H1 (cell line): ENCODE data around the gene RBP4.

Source experiments
- BCL11A ChIP-seq, 2 experiments: IDR thresholded peaks; one replicate each; pipeline ENCODE4 v1.6.1; 2011; ENCODE audit warnings: low read depth in 2 of 2, low read length in 2 of 2, mild to moderate bottlenecking in 2 of 2
- CEBPB ChIP-seq: IDR thresholded peaks from 2 replicates; pipeline ENCODE4 v1.6.1; 2012; ENCODE audit warnings: low read depth, low read length
- CTCF ChIP-seq, 3 experiments: IDR thresholded peaks; 1 replicate in 2 of 3; 2 replicates in 1 of 3; pipeline versions ENCODE4 v1.5.1 to v1.6.1; 2011; ENCODE audit warnings: low read length in 3 of 3, mild to moderate bottlenecking in 3 of 3, inconsistent platforms in 2 of 3, low read depth in 1 of 3, moderate library complexity in 1 of 3; ENCODE audit not compliant: insufficient read depth in 1 of 3; ENCODE audit errors: control extremely low read depth in 1 of 3
- EZH2 ChIP-seq: fragments of 200-600 bp; sonication (generic); IDR thresholded peaks from 2 replicates; pipeline ENCODE4 v1.7.1; 2012; ENCODE audit warnings: low read depth, mild to moderate bottlenecking, moderate library complexity, low read length, inconsistent platforms; ENCODE audit not compliant: severe bottlenecking
- HDAC2 ChIP-seq, 2 experiments: fragments of 300-600 bp in 1 of 2; sonication (generic) in 1 of 2; IDR thresholded peaks; 2 replicates each; pipeline ENCODE4 v1.6.1; 2011 to 2012; ENCODE audit warnings: low read depth in 2 of 2, low read length in 2 of 2, mild to moderate bottlenecking in 2 of 2, moderate library complexity in 2 of 2, borderline replicate concordance in 1 of 2, inconsistent platforms in 1 of 2
- SIRT6 ChIP-seq: IDR thresholded peaks from one replicate; pipeline ENCODE4 v1.7.1; 2012; ENCODE audit warnings: low read length, inconsistent platforms
- TAF1 ChIP-seq: IDR thresholded peaks from 2 replicates; pipeline ENCODE4 v1.6.1; 2011; ENCODE audit warnings: mild to moderate bottlenecking, low read depth, low read length
- TCF12 ChIP-seq: IDR thresholded peaks from 2 replicates; pipeline ENCODE4 v1.6.1; 2011; ENCODE audit warnings: low read depth, mild to moderate bottlenecking, low read length
- TF ChIP-seq, protein P1 (sequence below): IDR thresholded peaks from 2 replicates; pipeline ENCODE4 v1.6.1; 2011; ENCODE audit warnings: low read depth, mild to moderate bottlenecking, low read length; ENCODE audit not compliant: insufficient read depth
- TF ChIP-seq, protein P2 (sequence below): IDR thresholded peaks from 2 replicates; pipeline ENCODE4 v1.6.1; 2012; ENCODE audit warnings: low read length, inconsistent platforms

DNA sequence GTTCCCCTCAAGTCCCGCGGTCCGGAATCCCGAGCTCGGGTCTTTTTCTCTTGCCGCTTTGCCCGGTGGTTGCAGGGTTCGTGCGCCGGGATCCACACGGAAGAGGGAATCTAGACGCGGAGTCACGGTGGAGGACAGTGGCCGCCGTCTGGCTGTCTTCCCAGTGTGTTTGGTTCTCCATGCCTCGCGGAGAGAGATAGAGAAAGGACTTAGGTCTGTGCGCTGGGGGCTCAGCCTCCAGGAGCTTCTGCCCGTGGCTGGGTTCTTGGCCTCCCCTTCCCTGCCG lies 33.0 kb downstream of the RBP4 start:
- TF ChIP-seq CTCF (IDR thresholded peaks at IDR 0.05; ENCODE audit: control extremely low read depth in 1 of 3, insufficient read depth in 1 of 3, low read depth in 1 of 3, low read length in 3 of 3) (no peak), EZH2 (no peak), CEBPB (no peak), BCL11A (IDR thresholded peaks at IDR 0.05; ENCODE audit: low read depth in 2 of 2, low read length in 2 of 2) (no peak), HDAC2 (IDR thresholded peaks at IDR 0.05; ENCODE audit: borderline replicate concordance in 1 of 2, low read depth in 2 of 2, low read length in 2 of 2) (no peak), SIRT6 (no peak), TAF1 (no peak), TCF12 (no peak)
- TF ChIP-seq, protein P1, sequence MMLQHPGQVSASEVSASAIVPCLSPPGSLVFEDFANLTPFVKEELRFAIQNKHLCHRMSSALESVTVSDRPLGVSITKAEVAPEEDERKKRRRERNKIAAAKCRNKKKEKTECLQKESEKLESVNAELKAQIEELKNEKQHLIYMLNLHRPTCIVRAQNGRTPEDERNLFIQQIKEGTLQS = no peak
- TF ChIP-seq, protein P2, sequence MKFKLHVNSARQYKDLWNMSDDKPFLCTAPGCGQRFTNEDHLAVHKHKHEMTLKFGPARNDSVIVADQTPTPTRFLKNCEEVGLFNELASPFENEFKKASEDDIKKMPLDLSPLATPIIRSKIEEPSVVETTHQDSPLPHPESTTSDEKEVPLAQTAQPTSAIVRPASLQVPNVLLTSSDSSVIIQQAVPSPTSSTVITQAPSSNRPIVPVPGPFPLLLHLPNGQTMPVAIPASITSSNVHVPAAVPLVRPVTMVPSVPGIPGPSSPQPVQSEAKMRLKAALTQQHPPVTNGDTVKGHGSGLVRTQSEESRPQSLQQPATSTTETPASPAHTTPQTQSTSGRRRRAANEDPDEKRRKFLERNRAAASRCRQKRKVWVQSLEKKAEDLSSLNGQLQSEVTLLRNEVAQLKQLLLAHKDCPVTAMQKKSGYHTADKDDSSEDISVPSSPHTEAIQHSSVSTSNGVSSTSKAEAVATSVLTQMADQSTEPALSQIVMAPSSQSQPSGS = no peak
